ENCODE measurements around the gene DPEP3. TPM values are rescaled to one million over a fixed set of nuclear protein-coding genes. Genes with fewer than 3 reads are reported as not detected.
A peak's percentile ranks its signal among the peaks of the same experiment; 100 is the strongest.

DPEP3 gene
- total and polyA plus RNA-seq, 8 donors: 0.08 to 0.60 (median 0.09) TPM; not detected in 5

DNA sequence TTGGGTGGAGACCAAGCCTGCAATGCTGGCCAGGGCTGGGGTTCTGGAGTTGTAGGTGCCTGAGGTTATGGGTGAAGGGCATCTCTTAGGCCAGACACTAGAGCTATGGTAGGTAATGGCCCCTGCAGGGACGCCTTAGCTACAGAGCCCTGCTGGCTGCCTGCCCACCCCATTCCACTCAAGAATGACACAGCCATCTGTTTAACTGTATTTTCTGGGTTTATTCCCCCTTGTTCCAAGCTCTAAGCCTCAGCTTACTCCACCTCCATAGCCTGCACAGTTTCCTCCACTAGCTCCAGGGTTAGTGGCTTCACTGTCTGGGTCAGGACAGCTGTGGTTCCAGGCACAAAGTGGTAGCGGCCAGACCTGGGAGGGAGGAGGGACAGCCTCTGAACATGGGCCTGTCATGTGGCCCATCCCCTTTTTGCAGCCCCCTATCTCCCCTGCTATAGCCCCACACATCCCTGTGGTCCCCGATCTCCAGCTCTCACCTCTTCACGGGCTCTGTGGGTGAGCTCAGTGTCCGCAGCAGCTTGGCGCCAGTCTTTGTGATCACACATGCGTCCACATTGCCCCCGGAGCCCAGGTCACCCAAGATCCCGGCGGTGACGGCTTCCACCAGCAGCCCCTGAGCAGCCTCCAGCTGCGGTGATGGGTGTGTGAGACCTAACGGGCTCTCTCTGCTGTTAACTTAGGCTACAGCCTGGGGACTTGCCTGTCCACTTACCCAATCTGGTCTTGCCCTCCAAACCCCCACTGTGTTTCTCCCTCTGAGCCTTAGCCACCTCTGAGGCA lies 45.8 kb downstream of the DPEP3 start:
- ATAC-seq: no peak
- Histone ChIP-seq H3K27me3 (no peaks in the 10 kb centered on the region), H3K4me3 (peak overlapping the region; percentile 70 to 97), H3K9me3 (no peaks in the 10 kb centered on the region), H3K4me1 (peaks cover 7 to 25% of the 10 kb centered on the region in 2 donors), H3K27ac (peak overlapping the region in 1 of 2 donors; percentile 97), H3K36me3 (peaks cover 0 to 60% of the 10 kb centered on the region in 2 donors)
- intact Hi-C loops (cut with DNase I): no loop called here
- DNase-seq: no peak
- TF ChIP-seq, protein P1, sequence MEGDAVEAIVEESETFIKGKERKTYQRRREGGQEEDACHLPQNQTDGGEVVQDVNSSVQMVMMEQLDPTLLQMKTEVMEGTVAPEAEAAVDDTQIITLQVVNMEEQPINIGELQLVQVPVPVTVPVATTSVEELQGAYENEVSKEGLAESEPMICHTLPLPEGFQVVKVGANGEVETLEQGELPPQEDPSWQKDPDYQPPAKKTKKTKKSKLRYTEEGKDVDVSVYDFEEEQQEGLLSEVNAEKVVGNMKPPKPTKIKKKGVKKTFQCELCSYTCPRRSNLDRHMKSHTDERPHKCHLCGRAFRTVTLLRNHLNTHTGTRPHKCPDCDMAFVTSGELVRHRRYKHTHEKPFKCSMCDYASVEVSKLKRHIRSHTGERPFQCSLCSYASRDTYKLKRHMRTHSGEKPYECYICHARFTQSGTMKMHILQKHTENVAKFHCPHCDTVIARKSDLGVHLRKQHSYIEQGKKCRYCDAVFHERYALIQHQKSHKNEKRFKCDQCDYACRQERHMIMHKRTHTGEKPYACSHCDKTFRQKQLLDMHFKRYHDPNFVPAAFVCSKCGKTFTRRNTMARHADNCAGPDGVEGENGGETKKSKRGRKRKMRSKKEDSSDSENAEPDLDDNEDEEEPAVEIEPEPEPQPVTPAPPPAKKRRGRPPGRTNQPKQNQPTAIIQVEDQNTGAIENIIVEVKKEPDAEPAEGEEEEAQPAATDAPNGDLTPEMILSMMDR (IDR thresholded peaks at IDR 0.05): no peak

GRCh38 chr16:67933805-67934204 lies 46.5 kb downstream of the DPEP3 start:
- H3K9me3 ChIP-seq: no peaks in the 10 kb centered on the region
- H3K4me3 ChIP-seq: no peak overlapping the region
- H3K27ac ChIP-seq: no peak overlapping the region
- ATAC-seq: no peak
- peaks cover 0 to 64% of the 10 kb centered on the region in 2 donors for H3K36me3 ChIP-seq
- H3K4me1 ChIP-seq: peaks cover 7 to 25% of the 10 kb centered on the region in 2 donors
- no peaks in the 10 kb centered on the region for H3K27me3 ChIP-seq
- TF ChIP-seq, protein P1 (IDR thresholded peaks at IDR 0.05): no peak
- intact Hi-C loops (cut with DNase I): no loop called here
- DNase-seq: no peak

- no peak overlapping the region for H3K27ac ChIP-seq
- DNase-seq (no peak), ATAC-seq (no peak)
- peaks cover 0 to 74% of the 10 kb centered on the region in 2 donors for H3K36me3 ChIP-seq
- intact Hi-C loops (cut with DNase I): no loop called here
- TF ChIP-seq, protein P1 (IDR thresholded peaks at IDR 0.05): no peak
- no peak overlapping the region for H3K4me3 ChIP-seq
- peaks cover 6 to 23% of the 10 kb centered on the region in 2 donors for H3K4me1 ChIP-seq
- H3K9me3 ChIP-seq: no peaks in the 10 kb centered on the region
- H3K27me3 ChIP-seq: no peaks in the 10 kb centered on the region
These were observed 47.8 kb downstream of the DPEP3 start for GRCh38 chr16:67932462-67932840.

- Histone ChIP-seq H3K9me3 (no peaks in the 10 kb centered on the region), H3K27ac (no peak within 1 kb of the TSS), H3K4me3 (no peak within 1 kb of the TSS), H3K36me3 (peaks cover 0 to 77% of the 10 kb centered on the region in 2 donors), H3K27me3 (no peaks in the 10 kb centered on the region), H3K4me1 (peaks cover under 1 to 18% of the 10 kb centered on the region in 2 donors)
- intact Hi-C loops (cut with DNase I): no loop called here
- TF ChIP-seq, protein P1 (IDR thresholded peaks at IDR 0.05): no peak
- no peak for ATAC-seq
- DNase-seq: no peak
These were observed 48.4 kb downstream of the DPEP3 start, which contains the start of gene CTRL for GRCh38 chr16:67931712-67932461. Gene CTRL (minus strand): TSS chr16:67931862. CDS start chr16:67931852, 10 bp downstream.

GRCh38 chr16:67930678-67931211 lies 49.6 kb downstream of the DPEP3 start:
- no peaks in the 10 kb centered on the region for H3K27me3 ChIP-seq
- H3K4me3 ChIP-seq: no peak overlapping the region
- H3K4me1 ChIP-seq: peaks cover 0 to 26% of the 10 kb centered on the region in 2 donors
- H3K36me3 ChIP-seq: peaks cover 0 to 77% of the 10 kb centered on the region in 2 donors
- ATAC-seq: no peak
- no peaks in the 10 kb centered on the region for H3K9me3 ChIP-seq
- no peak overlapping the region for H3K27ac ChIP-seq
- intact Hi-C loops (cut with DNase I): no loop called here
- TF ChIP-seq, protein P1 (IDR thresholded peaks at IDR 0.05): no peak
- DNase-seq: no peak

All from left lung (tissue), 10 donors.